HG03025 (cell line): ENCODE results near the gene APOA1.

Experiments
- ATAC-seq: cut with Tn5 transposase; IDR thresholded peaks from one replicate; pipeline ENCODE4 v1.9.1; 2021; ENCODE audit warnings: mild to moderate bottlenecking, moderate library complexity; ENCODE audit not compliant: unreplicated experiment, low FRiP score

Gene APOA1

GRCh38 chr11:116859175-116859574 is 21.8 kb upstream of the APOA1 start:
- no peak for ATAC-seq

GRCh38 chr11:116857936-116858335 is 20.5 kb upstream of the APOA1 start:
- no peak for ATAC-seq

GRCh38 chr11:116857316-116857715 is 19.9 kb upstream of the APOA1 start:
- no peak for ATAC-seq

- ATAC-seq: no peak
These were observed 19.0 kb upstream of the APOA1 start for GRCh38 chr11:116856423-116856822.

- no peak for ATAC-seq
These were observed 18.0 kb upstream of the APOA1 start for GRCh38 chr11:116855413-116855812.

- ATAC-seq: peak; percentile 84
These were observed 16.1 kb upstream of the APOA1 start for GRCh38 chr11:116853461-116854073.

GRCh38 chr11:116852261-116853031 is 15.0 kb upstream of the APOA1 start:
- no peak for ATAC-seq

- ATAC-seq: no peak
These were observed 14.2 kb upstream of the APOA1 start for GRCh38 chr11:116851626-116852025.

- ATAC-seq: no peak
These were observed 12.1 kb upstream of the APOA1 start for GRCh38 chr11:116849486-116849885.

- ATAC-seq: no peak
These were observed 11.6 kb upstream of the APOA1 start for GRCh38 chr11:116849060-116849459.

- no peak for ATAC-seq
These were observed 10.2 kb upstream of the APOA1 start for GRCh38 chr11:116847612-116848011.

GRCh38 chr11:116844722-116845121 is 7.3 kb upstream of the APOA1 start:
- ATAC-seq: no peak

- ATAC-seq: no peak
These were observed 6.2 kb upstream of the APOA1 start for GRCh38 chr11:116843661-116844060.

- ATAC-seq: no peak
These were observed 5.5 kb upstream of the APOA1 start for GRCh38 chr11:116842909-116843308.

- no peak for ATAC-seq
These were observed 4.7 kb upstream of the APOA1 start for GRCh38 chr11:116842117-116842516.

- no peak for ATAC-seq
These were observed 3.4 kb upstream of the APOA1 start for GRCh38 chr11:116840746-116841296.

GRCh38 chr11:116840224-116840745 is 2.9 kb upstream of the APOA1 start:
- ATAC-seq: no peak

- ATAC-seq: no peak
These were observed 1.1 kb upstream of the APOA1 start for GRCh38 chr11:116838321-116839084.

- no peak for ATAC-seq
These were observed 810 bp downstream of the APOA1 start for GRCh38 chr11:116836632-116836991.

- ATAC-seq: peak; percentile 60
These were observed 1.4 kb downstream of the APOA1 start for GRCh38 chr11:116835791-116836631.
